NCI-H446 (cell line): ENCODE data around the gene ASPDH.
"Not testable (repeated sequence)": the region's sequence is repeated elsewhere in the genome, so short reads cannot be mapped to it uniquely, and the experiment has no call there.

ENCODE experiments used
- DNase-seq, 2 experiments: peaks; one replicate each; lab custom pipeline; 2025; lab: John Stamatoyannopoulos, UW

The ASPDH gene

GRCh38 chr19:50547385-50548190 is 33.9 kb upstream of the ASPDH start:
- no peak for DNase-seq

GRCh38 chr19:50546527-50547221 is 33.0 kb upstream of the ASPDH start:
- no peak for DNase-seq

GRCh38 chr19:50542943-50543342 is 29.2 kb upstream of the ASPDH start:
- DNase-seq = peak in 1 of 2 experiments; percentile 57

- DNase-seq = peak; percentile 65 to 71
These were observed 24.1 kb upstream of the ASPDH start for GRCh38 chr19:50537769-50538230.

GRCh38 chr19:50537306-50537685 is 23.6 kb upstream of the ASPDH start:
- DNase-seq = no peak

- DNase-seq = no peak
These were observed 23.1 kb upstream of the ASPDH start for GRCh38 chr19:50536662-50537305.

GRCh38 chr19:50535672-50536187 is 22.0 kb upstream of the ASPDH start:
- no peak for DNase-seq

- DNase-seq = no peak
These were observed 20.8 kb upstream of the ASPDH start for GRCh38 chr19:50534478-50534877.

GRCh38 chr19:50532952-50533351 is 19.2 kb upstream of the ASPDH start:
- no peak for DNase-seq

- DNase-seq = no peak
These were observed 17.5 kb upstream of the ASPDH start for GRCh38 chr19:50531171-50531612.

GRCh38 chr19:50528052-50528451 is 14.3 kb upstream of the ASPDH start:
- not testable (repeated sequence) for DNase-seq

- no peak for DNase-seq
These were observed 9.2 kb upstream of the ASPDH start for GRCh38 chr19:50522881-50523280.

- no peak for DNase-seq
These were observed 7.2 kb upstream of the ASPDH start for GRCh38 chr19:50520822-50521465.

- DNase-seq = no peak
These were observed 5.4 kb upstream of the ASPDH start for GRCh38 chr19:50519006-50519575.

- DNase-seq = no peak
These were observed 4.6 kb upstream of the ASPDH start for GRCh38 chr19:50518091-50519005.

GRCh38 chr19:50517704-50518075 is 4.0 kb upstream of the ASPDH start:
- DNase-seq = no peak

GRCh38 chr19:50516964-50517703 is 3.4 kb upstream of the ASPDH start:
- no peak for DNase-seq

- DNase-seq = no peak
These were observed 2.7 kb upstream of the ASPDH start for GRCh38 chr19:50516456-50516855.

- DNase-seq = no peak
These were observed 1.5 kb upstream of the ASPDH start for GRCh38 chr19:50515168-50515561.
